Heart right ventricle (tissue), 16 donors: ENCODE data around the gene CRY1. TPM values are rescaled to one million over a fixed set of nuclear protein-coding genes. Genes with fewer than 3 reads are reported as not detected.

Experiments
- ATAC-seq, 8 donors: fragments of 200-7000 bp; cut with Tn5 transposase; one replicate each; pipeline ENCODE4 v1.9.1; 2020; ENCODE audit warnings: mild to moderate bottlenecking in 8 of 8, moderate library complexity in 8 of 8, moderate number of reproducible peaks in 1 of 8
- DNase-seq, 2 donors: peaks; one replicate each; pipeline ENCODE4 v3.0.0-alpha.2; 2020
- H3K27ac ChIP-seq, 10 donors: fragments of 200-600 bp; sonication (generic) in 2 of 10; one replicate each; pipeline versions ENCODE4 v1.5.0 to v1.8.0; 2020 to 2022; ENCODE audit warnings: mild to moderate bottlenecking in 3 of 10
- H3K27me3 ChIP-seq, 7 donors: fragments of 200-600 bp; one replicate each; pipeline ENCODE4 v1.8.0; 2021 to 2022; ENCODE audit warnings: mild to moderate bottlenecking in 2 of 7
- H3K36me3 ChIP-seq, 9 donors: fragments of 200-600 bp; sonication (generic) in 1 of 9; one replicate each; pipeline versions ENCODE4 v1.5.0 to v1.8.0; 2020 to 2022; ENCODE audit warnings: mild to moderate bottlenecking in 2 of 9
- H3K4me1 ChIP-seq, 9 donors: fragments of 200-600 bp; sonication (generic) in 1 of 9; one replicate each; pipeline versions ENCODE4 v1.5.0 to v1.8.0; 2020 to 2022; ENCODE audit warnings: mild to moderate bottlenecking in 4 of 9
- H3K4me3 ChIP-seq, 10 donors: fragments of 200-600 bp; sonication (generic) in 2 of 10; one replicate each; pipeline versions ENCODE4 v1.5.0 to v1.8.0; 2020 to 2022; ENCODE audit warnings: mild to moderate bottlenecking in 7 of 10, moderate library complexity in 2 of 10
- H3K9me3 ChIP-seq, 11 donors: fragments of 200-600 bp in 10 of 11; sonication (generic) in 2 of 11; one replicate each; pipeline versions ENCODE4 v1.5.0 to v1.8.0; 2013 to 2022; ENCODE audit warnings: mild to moderate bottlenecking in 2 of 11, control low read depth in 1 of 11, moderate library complexity in 1 of 11
- WGBS, 2 donors: extraction: QIAGEN DNeasy Blood & Tissue Kit; methylation state at CpG; one replicate each; pipeline ENCODE4 v1.1.7; 2013; ENCODE audit warnings: inconsistent platforms in 1 of 2; 5-methylcytosine and 5-hydroxymethylcytosine counted together
- intact Hi-C, 10 donors: fragments of 100-400 bp; cut with DNase I; formaldehyde crosslinking; loops; one replicate each; pipeline versions ENCODE4 v1.11.1 to v1.14.2; 2022
- polyA plus RNA-seq, 2 donors: library from polyadenylated mRNA; stranded (reverse); fragments of 200-250 nt; gene quantifications; one replicate each; pipeline ENCODE4 v1.2.3, GENCODE V29; 2013
- total RNA-seq, 10 donors: library from RNA; stranded (reverse); fragmentation: NEBNext Ultra II Directional in 3 of 10; extraction: Animal tissue kit (Norgen Biotek cat#: 25700) in 3 of 10; gene quantifications; one replicate each; pipeline versions ENCODE4 v1.2.1 to v1.2.4, GENCODE V29; 2021 to 2023
- TF ChIP-seq, protein P1 (sequence below), 9 donors: fragments of 200-600 bp; sonication (generic) in 2 of 9; IDR thresholded peaks; one replicate each; pipeline versions ENCODE4 v1.5.0 to v1.8.0; 2021 to 2022; ENCODE audit warnings: antibody characterized with exemption in 9 of 9, mild to moderate bottlenecking in 5 of 9, moderate library complexity in 1 of 9
- donor health status: Arrhythmogenic right ventricular cardiomyopathy.
- donor health status: ischemic (EF 13 %, LVEDD 7.1; RV severe dilation, severe dysfunction).
- donor health status: healthy with polysubstance abuse.
- donor health status: DM: no; HTN: yes; CAD: no.
- donor health status: DM: no; HTN: no; CAD: no.
- donor health status: ischemic (EF 25% LVEDD 6.9; RV normal size, moderate dysfunction).
- donor health status: ischemic (EF 25% LVEDD 5.7; RV mildly dilated, moderate dysfunction).
- donor health status: healthy.
- donor health status: DM: yes; HTN: yes; CAD: no.
- donor health status: Ischemic cardiomyopathy.
- donor health status: ischemic (EF 35%, LVEDD 5.7; RV mildly dilated, moderate dysfunction).
- donor health status: nonischemic (EF 11% LVEDD 7.7; RV severe dilation, severe dysfunction).
- donor health status: DM: yes; HTN: yes; CAD: no.
- donor health status: PGD.
- donor health status: ischemic (EF 29% LVEDD 5.4; RV normal size, mild dysfunction).
- donor health status: nonischemic (EF 23%, LVEDD 6.1; RV moderate dilation, normal function).

Gene CRY1
- total and polyA plus RNA-seq, 12 donors: 5.1 to 18.7 (median 10.6) TPM

DNA sequence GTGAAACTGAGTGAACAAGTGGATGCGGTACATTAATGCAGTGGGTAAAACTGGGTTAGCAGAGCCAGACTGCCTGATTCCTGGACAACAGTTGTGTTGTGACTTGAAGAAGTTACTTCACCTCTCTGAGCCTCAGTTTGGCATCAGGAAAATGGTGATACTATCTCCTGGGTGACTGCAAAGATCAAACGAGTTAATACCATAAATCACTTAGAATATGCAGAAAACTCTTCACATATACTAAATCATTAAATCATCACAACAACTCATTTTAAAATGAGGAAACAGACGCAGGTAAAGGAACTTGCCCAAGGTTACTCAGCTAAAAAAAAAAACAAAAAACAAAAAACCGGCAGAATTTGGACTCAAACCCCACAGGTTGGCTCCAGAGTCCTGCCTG, 107.2 kb downstream of the CRY1 start:
- H3K27me3 ChIP-seq: no peaks in the 10 kb centered on the region
- intact Hi-C loops: loop anchor here in 6 of 10 donors (2.0 to 10.0 kb wide), 4 partner anchors 41 to 109 kb away; partner anchors contain the start of gene CRY1 (in 6 of the 6)
- no peaks in the 10 kb centered on the region for H3K9me3 ChIP-seq
- DNase-seq: no peak
- 24 to 26% methylated on average over 4 of the region's 4 CpGs for WGBS, 2 donors
- no peak for ATAC-seq
- peaks cover 5 to 36% (median 23%) of the 10 kb centered on the region in 9 donors for H3K4me1 ChIP-seq
- H3K27ac ChIP-seq: peak overlapping the region in 9 of 10 donors; percentile 87 to 93 (median 90)
- H3K4me3 ChIP-seq: peak overlapping the region; percentile 60 to 86 (median 72)
- TF ChIP-seq, protein P1, sequence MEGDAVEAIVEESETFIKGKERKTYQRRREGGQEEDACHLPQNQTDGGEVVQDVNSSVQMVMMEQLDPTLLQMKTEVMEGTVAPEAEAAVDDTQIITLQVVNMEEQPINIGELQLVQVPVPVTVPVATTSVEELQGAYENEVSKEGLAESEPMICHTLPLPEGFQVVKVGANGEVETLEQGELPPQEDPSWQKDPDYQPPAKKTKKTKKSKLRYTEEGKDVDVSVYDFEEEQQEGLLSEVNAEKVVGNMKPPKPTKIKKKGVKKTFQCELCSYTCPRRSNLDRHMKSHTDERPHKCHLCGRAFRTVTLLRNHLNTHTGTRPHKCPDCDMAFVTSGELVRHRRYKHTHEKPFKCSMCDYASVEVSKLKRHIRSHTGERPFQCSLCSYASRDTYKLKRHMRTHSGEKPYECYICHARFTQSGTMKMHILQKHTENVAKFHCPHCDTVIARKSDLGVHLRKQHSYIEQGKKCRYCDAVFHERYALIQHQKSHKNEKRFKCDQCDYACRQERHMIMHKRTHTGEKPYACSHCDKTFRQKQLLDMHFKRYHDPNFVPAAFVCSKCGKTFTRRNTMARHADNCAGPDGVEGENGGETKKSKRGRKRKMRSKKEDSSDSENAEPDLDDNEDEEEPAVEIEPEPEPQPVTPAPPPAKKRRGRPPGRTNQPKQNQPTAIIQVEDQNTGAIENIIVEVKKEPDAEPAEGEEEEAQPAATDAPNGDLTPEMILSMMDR (IDR thresholded peaks at IDR 0.05): no peak
- peaks cover 0 to 34% (median 0%) of the 10 kb centered on the region in 9 donors for H3K36me3 ChIP-seq

DNA sequence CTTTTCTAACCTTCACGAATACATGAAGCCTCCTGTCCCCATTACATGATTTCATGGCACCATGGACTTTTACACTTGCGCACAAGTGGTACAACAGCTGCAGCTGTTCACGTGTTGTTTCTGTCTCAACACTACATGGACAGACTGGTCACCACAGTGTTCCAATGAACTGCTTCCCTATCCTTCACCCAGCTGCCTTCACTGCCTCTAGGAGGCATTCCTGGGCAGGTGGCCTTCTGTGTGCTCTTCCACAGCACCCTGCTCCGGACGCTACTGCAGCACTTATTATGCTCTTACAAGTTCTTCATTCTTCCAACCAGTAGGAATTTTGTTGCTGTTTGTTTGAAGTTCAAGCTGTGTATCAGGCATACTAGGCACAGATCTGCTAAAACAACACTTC, 107.9 kb downstream of the CRY1 start:
- peak overlapping the region in 1 of 10 donors; percentile 90 for H3K27ac ChIP-seq
- peaks cover 0 to 34% (median 0%) of the 10 kb centered on the region in 9 donors for H3K36me3 ChIP-seq
- intact Hi-C loops: loop anchor here in 4 of 10 donors (5.0 to 10.0 kb wide), 3 partner anchors 42 to 109 kb away; partner anchors contain the start of gene CRY1 (in 3 of the 4)
- H3K27me3 ChIP-seq: no peaks in the 10 kb centered on the region
- ATAC-seq (no peak), DNase-seq (no peak)
- H3K4me1 ChIP-seq: peaks cover 6 to 43% (median 29%) of the 10 kb centered on the region in 9 donors
- peak overlapping the region in 8 of 10 donors; percentile 60 to 86 (median 72) for H3K4me3 ChIP-seq
- TF ChIP-seq, protein P1 (IDR thresholded peaks at IDR 0.05): peak in 1 of 9 donors; percentile 10
- H3K9me3 ChIP-seq: no peaks in the 10 kb centered on the region
- WGBS, 2 donors: 86 to 88% methylated on average over 5 of the region's 5 CpGs

DNA sequence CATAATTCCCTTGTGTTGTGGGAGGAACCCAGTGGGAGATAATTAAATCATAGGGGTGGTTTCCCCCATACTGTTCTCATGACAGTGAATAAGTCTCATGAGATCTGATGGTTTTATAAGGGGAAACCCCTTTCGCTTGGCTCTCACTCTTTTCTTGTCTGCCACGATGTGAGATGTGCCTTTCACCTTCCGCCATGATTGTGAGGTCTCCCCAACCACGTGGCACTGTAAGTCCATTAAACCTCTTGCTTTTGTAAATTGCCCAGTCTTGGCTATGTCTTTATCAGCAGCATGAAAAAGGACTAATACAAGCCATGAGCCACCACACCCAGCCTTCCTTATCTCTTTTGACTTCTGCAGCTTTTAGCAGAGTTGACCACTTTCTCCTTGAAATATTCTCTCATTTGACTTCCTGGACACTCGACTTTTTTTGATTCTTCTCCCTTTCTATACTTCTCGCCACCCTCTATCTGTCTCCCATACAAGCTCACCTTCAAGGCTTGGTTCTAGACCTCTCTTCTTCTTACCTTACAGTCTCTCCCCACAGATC, 108.7 kb downstream of the CRY1 start:
- intact Hi-C loops: loop anchor here in 4 of 10 donors (5.0 to 10.0 kb wide), 3 partner anchors 43 to 110 kb away; partner anchors contain the start of gene CRY1 (in 3 of the 4)
- Histone ChIP-seq H3K27me3 (no peaks in the 10 kb centered on the region), H3K27ac (no peak overlapping the region), H3K4me1 (peaks cover 6 to 45% (median 31%) of the 10 kb centered on the region in 9 donors), H3K36me3 (peaks cover 0 to 34% (median 0%) of the 10 kb centered on the region in 9 donors), H3K4me3 (no peak overlapping the region), H3K9me3 (no peaks in the 10 kb centered on the region)
- no peak for ATAC-seq
- TF ChIP-seq, protein P1 (IDR thresholded peaks at IDR 0.05): no peak
- WGBS, 2 donors: 96% methylated on average over 6 of the region's 6 CpGs
- DNase-seq: no peak

DNA sequence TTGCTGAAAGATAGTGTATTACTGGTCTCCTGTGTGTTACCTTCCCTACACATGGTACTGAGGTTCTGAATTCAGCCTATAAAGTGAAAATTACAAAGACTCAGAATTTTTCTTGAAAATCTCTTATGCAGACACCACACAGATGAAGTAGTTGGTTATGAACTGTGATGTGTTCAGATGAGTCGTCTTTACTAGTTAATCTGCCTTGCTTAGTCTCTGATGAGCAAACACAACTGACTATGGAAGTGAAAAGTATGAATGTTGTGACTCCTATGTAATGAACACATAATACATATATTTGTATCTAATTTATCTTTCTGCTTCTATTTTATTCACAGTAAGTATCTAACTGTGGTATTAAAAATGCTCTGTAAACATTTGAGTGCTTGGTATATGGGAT, 111.1 kb downstream of the CRY1 start:
- intact Hi-C loops: loop anchor here in 2 of 10 donors (10.0 kb wide), 1 partner anchor 113 kb away; the partner anchor contains the start of gene CRY1 (in 2 of the 2)
- ATAC-seq (no peak), DNase-seq (no peak)
- 81 to 86% methylated on average over 1 of the region's 1 CpG for WGBS, 2 donors
- Histone ChIP-seq H3K4me3 (no peak overlapping the region), H3K4me1 (peaks cover 13 to 60% (median 43%) of the 10 kb centered on the region in 9 donors), H3K27ac (no peak overlapping the region), H3K36me3 (peaks cover 0 to 34% (median 0%) of the 10 kb centered on the region in 9 donors), H3K9me3 (no peaks in the 10 kb centered on the region), H3K27me3 (no peaks in the 10 kb centered on the region)
- TF ChIP-seq, protein P1 (IDR thresholded peaks at IDR 0.05): no peak
